CD4-positive, alpha-beta memory T cell (primary cell): ENCODE data around the gene ETNK2. TPM values are rescaled to one million over a fixed set of nuclear protein-coding genes. Genes with fewer than 3 reads are reported as not detected.

Experiments used
- CTCF ChIA-PET: fragments of 350-600 bp; sonication (Branson Sonifier 250); formaldehyde crosslinking; loops from one replicate; lab custom pipeline; 2021; ENCODE audit warnings: inconsistent platforms; ENCODE audit not compliant: partially characterized antibody; lab: Charles Lee
- POLR2A ChIA-PET: fragments of 350-600 bp; sonication (Branson Sonifier 250); formaldehyde crosslinking; loops from one replicate; lab custom pipeline; 2021; ENCODE audit not compliant: partially characterized antibody; lab: Charles Lee
- DNase-seq, 5 donors: peaks; one replicate each; pipeline versions ENCODE4 v3.0.0 to v3.0.0-alpha.2; 2020 to 2022; ENCODE audit warnings: mixed read lengths in 1 of 5
- H3K27ac ChIP-seq: one replicate; pipeline ENCODE4 v1.7.0; 2013; ENCODE audit warnings: low read depth, low read length
- H3K27me3 ChIP-seq: 2 replicates; pipeline ENCODE4 v1.7.0; 2013; ENCODE audit warnings: mild to moderate bottlenecking, low read length, moderate library complexity; ENCODE audit not compliant: insufficient read depth
- H3K36me3 ChIP-seq: 2 replicates; pipeline ENCODE4 v1.7.0; 2013; ENCODE audit warnings: mild to moderate bottlenecking, low read length, moderate library complexity; ENCODE audit not compliant: insufficient read depth
- H3K4me1 ChIP-seq: 2 replicates; pipeline ENCODE4 v1.7.0; 2013; ENCODE audit warnings: mild to moderate bottlenecking, low read length, moderate library complexity; ENCODE audit not compliant: insufficient read depth
- H3K4me3 ChIP-seq, 2 donors: one replicate each; pipeline ENCODE4 v1.7.0; 2013; ENCODE audit warnings: low read length in 2 of 2, mild to moderate bottlenecking in 1 of 2
- H3K9me3 ChIP-seq, 2 donors: one replicate each; pipeline ENCODE4 v1.7.0; 2013; ENCODE audit warnings: low read length in 2 of 2, control low read depth in 1 of 2; ENCODE audit not compliant: control insufficient read depth in 1 of 2
- H3K27ac Mint-ChIP-seq, 7 donors: one replicate each; pipeline ENCODE4 v1.8.0; 2020 to 2021; ENCODE audit warnings: mixed read lengths in 7 of 7, mild to moderate bottlenecking in 6 of 7, inconsistent platforms in 3 of 7, moderate library complexity in 3 of 7
- H3K27me3 Mint-ChIP-seq, 2 donors: one replicate each; pipeline ENCODE4 v1.8.0; 2020 to 2021; ENCODE audit warnings: mixed read lengths in 2 of 2
- H3K36me3 Mint-ChIP-seq, 2 donors: one replicate each; pipeline ENCODE4 v1.8.0; 2020 to 2021; ENCODE audit warnings: mixed read lengths in 2 of 2, inconsistent platforms in 1 of 2, mild to moderate bottlenecking in 1 of 2
- H3K4me1 Mint-ChIP-seq, 4 donors: one replicate each; pipeline ENCODE4 v1.8.0; 2020 to 2021; ENCODE audit warnings: mixed read lengths in 4 of 4, mild to moderate bottlenecking in 1 of 4
- H3K4me3 Mint-ChIP-seq, 8 donors: one replicate each; pipeline ENCODE4 v1.8.0; 2020 to 2021; ENCODE audit warnings: mixed read lengths in 8 of 8, mild to moderate bottlenecking in 7 of 8, moderate library complexity in 6 of 8, inconsistent platforms in 3 of 8
- H3K9me3 Mint-ChIP-seq, 8 donors: one replicate each; pipeline ENCODE4 v1.8.0; 2020 to 2021; ENCODE audit warnings: mixed read lengths in 8 of 8, mild to moderate bottlenecking in 5 of 8, inconsistent platforms in 3 of 8, moderate library complexity in 1 of 8
- intact Hi-C: fragments of 100-400 bp; cut with micrococcal nuclease; formaldehyde crosslinking; loops from one replicate; pipeline ENCODE4 v1.15.1; 2023
- polyA plus RNA-seq, 2 donors: library from polyadenylated mRNA; unstranded; fragments of 300-500 nt; fragmentation: Illumina TruSeq; gene quantifications; one replicate each; pipeline ENCODE4 v1.2.3, GENCODE V29; 2021
- total RNA-seq, 2 experiments: library from RNA; stranded (reverse); gene quantifications; one replicate each; pipeline ENCODE4 v1.2.3, GENCODE V29; 2021

Gene ETNK2
- total and polyA plus RNA-seq, 4 experiments from 2014 or later: 3.2 to 3.9 (median 3.5) TPM

DNA sequence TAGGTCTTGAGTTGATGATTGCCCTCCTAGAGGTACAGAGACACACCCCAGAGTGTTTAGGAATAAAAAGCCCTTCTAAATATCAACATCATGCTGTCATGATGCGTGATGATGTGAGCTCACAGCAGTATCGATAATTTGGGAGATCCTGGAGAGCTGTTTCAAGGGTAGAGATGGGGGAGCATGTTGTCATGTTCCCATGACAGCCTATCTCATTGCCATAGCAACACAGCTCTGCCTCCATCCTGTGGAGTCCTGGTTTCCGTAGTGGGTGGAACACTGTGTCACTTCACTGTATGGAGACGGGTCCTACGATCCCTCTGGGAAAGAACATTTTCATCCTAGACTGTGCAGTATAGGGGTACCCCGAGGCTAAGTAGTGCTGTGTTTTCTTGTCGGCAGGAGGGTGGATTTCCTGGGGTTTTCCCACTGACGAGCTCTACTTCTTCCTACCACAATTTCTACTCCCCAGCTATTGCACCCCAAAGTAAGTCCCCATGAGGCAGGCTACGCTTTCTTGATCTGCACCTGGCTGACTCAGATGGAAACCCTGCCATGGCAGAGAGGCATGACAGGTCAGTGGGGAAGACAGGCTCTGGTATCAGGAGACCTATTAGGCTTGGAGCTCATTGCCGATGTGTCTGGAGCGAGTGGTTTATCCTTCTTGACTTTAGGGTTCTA lies 37.3 kb upstream of the ETNK2 start:
- intact Hi-C loops: no loop called here
- H3K27ac Mint-ChIP-seq: peak overlapping the region in 5 of 7 donors; percentile 52 to 84 (median 73)
- peaks cover 11% of the 10 kb centered on the region for H3K27me3 ChIP-seq
- no peaks in the 10 kb centered on the region for H3K9me3 Mint-ChIP-seq
- peaks cover 12% of the 10 kb centered on the region for H3K4me1 ChIP-seq
- H3K27ac ChIP-seq: no peak overlapping the region
- no peak overlapping the region for H3K4me3 ChIP-seq
- no peaks in the 10 kb centered on the region for H3K36me3 ChIP-seq
- POLR2A ChIA-PET: interaction anchor here (1.2 kb wide), 1 partner anchor 9 kb away, joined by 4 read pairs; no protein-coding TSS in a partner anchor
- H3K36me3 Mint-ChIP-seq: no peaks in the 10 kb centered on the region
- DNase-seq: peak in 2 of 5 donors; percentile 5 to 61
- no peaks in the 10 kb centered on the region for H3K9me3 ChIP-seq
- CTCF ChIA-PET: interaction anchor here (0.7 to 1.8 kb wide), 5 partner anchors 9 to 174 kb away, joined by 3 to 9 read pairs (median 3); no protein-coding TSS in a partner anchor
- H3K4me1 Mint-ChIP-seq: peaks cover 9 to 30% (median 12%) of the 10 kb centered on the region in 4 donors
- peak overlapping the region in 3 of 8 donors; percentile 14 to 55 (median 33) for H3K4me3 Mint-ChIP-seq
- peaks cover 29 to 51% of the 10 kb centered on the region in 2 donors for H3K27me3 Mint-ChIP-seq

DNA sequence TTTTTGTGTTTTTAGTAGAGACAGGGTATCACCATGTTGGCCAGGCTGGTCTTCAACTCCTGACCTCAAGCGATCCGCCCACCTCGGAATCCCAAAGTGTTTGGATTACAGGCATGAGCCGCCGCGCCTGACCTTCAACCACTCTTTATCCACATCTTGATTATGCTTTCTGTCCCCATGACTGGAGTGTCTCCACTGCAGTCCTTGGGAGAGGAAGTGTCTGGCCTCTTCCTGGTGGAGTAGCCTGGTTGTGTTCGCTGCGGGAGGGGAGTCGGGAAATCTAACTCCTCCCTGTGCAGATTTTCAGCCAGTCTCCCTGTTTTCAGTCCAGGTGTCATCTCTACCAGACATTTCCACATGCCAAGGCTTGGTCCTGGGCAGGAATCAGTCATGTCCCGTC lies 34.8 kb upstream of the ETNK2 start:
- Mint-ChIP-seq H3K9me3 (peaks cover 0 to 4% (median 0%) of the 10 kb centered on the region in 8 donors), H3K27ac (no peak overlapping the region), H3K4me1 (peaks cover 9 to 27% (median 12%) of the 10 kb centered on the region in 4 donors), H3K4me3 (no peak overlapping the region), H3K27me3 (peaks cover 26 to 40% of the 10 kb centered on the region in 2 donors), H3K36me3 (no peaks in the 10 kb centered on the region)
- H3K27ac ChIP-seq: no peak overlapping the region
- no peaks in the 10 kb centered on the region for H3K36me3 ChIP-seq
- H3K27me3 ChIP-seq: peaks cover 11% of the 10 kb centered on the region
- ChIA-PET CTCF (interaction anchor here (1.1 to 1.6 kb wide), 2 partner anchors 21 to 24 kb away, joined by 3 to 4 read pairs; no protein-coding TSS in a partner anchor), POLR2A (no interaction called here)
- DNase-seq: no peak
- no peaks in the 10 kb centered on the region for H3K9me3 ChIP-seq
- H3K4me1 ChIP-seq: peaks cover 12% of the 10 kb centered on the region
- no peak overlapping the region for H3K4me3 ChIP-seq
- intact Hi-C loops: no loop called here

DNA sequence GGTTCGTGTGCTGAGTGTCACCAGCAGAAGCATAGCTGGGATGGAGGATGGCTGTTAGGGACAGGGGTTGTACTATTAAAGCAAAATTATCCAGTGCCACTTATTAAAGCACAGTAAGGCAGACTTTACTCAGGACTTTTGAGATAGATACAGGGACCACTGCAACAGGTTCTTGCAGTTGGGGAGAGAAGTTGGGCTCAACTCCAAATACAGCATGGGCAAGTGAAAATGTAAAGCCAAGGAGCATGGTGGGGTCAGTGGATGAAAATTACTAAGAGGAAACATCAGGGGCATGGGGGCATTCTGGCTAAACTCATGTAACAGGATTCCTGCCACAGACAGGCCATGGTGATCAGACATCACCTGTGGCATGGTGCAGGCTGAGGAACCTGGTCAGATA lies 29.3 kb upstream of the ETNK2 start:
- Mint-ChIP-seq H3K36me3 (no peaks in the 10 kb centered on the region), H3K9me3 (peaks cover 0 to 10% (median 0%) of the 10 kb centered on the region in 8 donors), H3K4me3 (no peak overlapping the region), H3K27me3 (peaks cover 6 to 8% of the 10 kb centered on the region in 2 donors), H3K4me1 (no peaks in the 10 kb centered on the region), H3K27ac (no peak overlapping the region)
- H3K27ac ChIP-seq: no peak overlapping the region
- intact Hi-C loops: no loop called here
- H3K9me3 ChIP-seq: no peaks in the 10 kb centered on the region
- no peak overlapping the region for H3K4me3 ChIP-seq
- no peaks in the 10 kb centered on the region for H3K36me3 ChIP-seq
- ChIA-PET CTCF (no interaction called here), POLR2A (no interaction called here)
- H3K4me1 ChIP-seq: no peaks in the 10 kb centered on the region
- H3K27me3 ChIP-seq: peaks cover 5% of the 10 kb centered on the region
- no peak for DNase-seq

DNA sequence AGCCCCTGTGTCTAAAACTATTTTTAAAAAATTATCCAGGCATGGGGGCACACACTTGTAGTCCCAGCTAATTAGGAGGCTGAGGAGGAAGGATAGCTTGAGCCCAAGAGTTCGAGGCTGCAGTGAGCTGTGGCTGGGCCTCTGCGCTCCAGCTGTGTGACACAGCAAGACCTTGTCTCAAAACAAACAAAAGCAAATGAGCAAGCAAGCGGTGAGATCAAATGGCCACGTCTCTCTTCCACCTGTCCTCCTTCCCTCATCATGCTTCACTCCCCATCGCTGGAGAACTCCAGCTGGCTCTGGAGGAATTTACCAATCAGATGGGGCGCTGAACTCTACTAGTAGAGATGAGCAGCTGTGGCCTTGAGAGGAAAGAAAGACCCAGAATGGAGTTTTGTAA lies 28.3 kb upstream of the ETNK2 start:
- CTCF ChIA-PET: interaction anchor here (1.0 kb wide), 1 partner anchor 27 kb away, joined by 3 read pairs; no protein-coding TSS in a partner anchor
- H3K36me3 ChIP-seq: no peaks in the 10 kb centered on the region
- Mint-ChIP-seq H3K9me3 (peaks cover 0 to 10% (median 0%) of the 10 kb centered on the region in 8 donors), H3K4me3 (no peak overlapping the region), H3K27ac (no peak overlapping the region), H3K27me3 (peaks cover 6 to 8% of the 10 kb centered on the region in 2 donors), H3K4me1 (no peaks in the 10 kb centered on the region), H3K36me3 (no peaks in the 10 kb centered on the region)
- no peak overlapping the region for H3K4me3 ChIP-seq
- no peaks in the 10 kb centered on the region for H3K9me3 ChIP-seq
- no peaks in the 10 kb centered on the region for H3K4me1 ChIP-seq
- H3K27me3 ChIP-seq: no peaks in the 10 kb centered on the region
- H3K27ac ChIP-seq: no peak overlapping the region
- POLR2A ChIA-PET: no interaction called here
- no peak for DNase-seq
- intact Hi-C loops: no loop called here

DNA sequence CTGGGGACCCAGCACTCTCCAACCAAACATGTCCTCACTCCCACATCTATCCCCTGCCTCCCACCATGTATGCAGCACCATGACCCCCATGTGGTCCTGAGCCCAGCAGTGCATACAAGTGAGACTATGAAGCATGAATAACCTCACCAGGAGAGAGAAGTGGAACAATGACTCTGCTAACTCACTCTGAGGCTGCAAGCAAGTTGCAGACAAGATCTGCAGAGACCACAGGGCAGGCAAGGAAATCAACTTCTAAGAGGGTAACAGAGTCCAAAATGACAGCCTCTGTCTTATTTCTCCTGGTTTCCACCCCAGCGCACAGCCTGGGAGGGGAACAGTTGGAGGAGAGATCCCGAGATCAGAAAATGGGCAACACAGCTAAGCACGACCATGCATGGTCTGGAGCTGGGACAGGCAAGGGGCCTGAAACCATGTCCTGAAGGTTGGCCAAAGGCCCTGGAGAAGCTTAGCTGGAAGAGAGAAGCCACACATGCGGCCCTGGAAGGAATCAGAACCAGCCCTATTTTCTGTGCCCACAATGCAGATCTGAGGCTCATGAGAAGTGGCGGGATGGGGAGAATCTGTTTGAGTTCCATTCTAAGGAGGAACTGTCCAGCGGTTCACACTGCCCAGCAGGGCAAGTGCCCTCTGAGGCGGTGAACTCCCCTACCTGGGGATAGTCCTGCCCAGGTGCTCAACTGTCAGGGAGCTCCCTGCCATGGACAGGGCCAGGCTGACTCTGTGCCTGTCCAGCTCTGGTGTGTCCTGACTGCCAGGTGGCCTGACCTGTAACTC lies 26.8 kb upstream of the ETNK2 start:
- no peaks in the 10 kb centered on the region for H3K9me3 ChIP-seq
- H3K27me3 ChIP-seq: no peaks in the 10 kb centered on the region
- Mint-ChIP-seq H3K4me3 (no peak overlapping the region), H3K27ac (no peak overlapping the region), H3K9me3 (peaks cover 0 to 11% (median 1%) of the 10 kb centered on the region in 8 donors), H3K27me3 (peaks cover 7 to 11% of the 10 kb centered on the region in 2 donors), H3K4me1 (no peaks in the 10 kb centered on the region), H3K36me3 (no peaks in the 10 kb centered on the region)
- no peaks in the 10 kb centered on the region for H3K36me3 ChIP-seq
- intact Hi-C loops: no loop called here
- no peak overlapping the region for H3K27ac ChIP-seq
- CTCF ChIA-PET: no interaction called here
- no peaks in the 10 kb centered on the region for H3K4me1 ChIP-seq
- POLR2A ChIA-PET: no interaction called here
- DNase-seq: no peak
- no peak overlapping the region for H3K4me3 ChIP-seq

DNA sequence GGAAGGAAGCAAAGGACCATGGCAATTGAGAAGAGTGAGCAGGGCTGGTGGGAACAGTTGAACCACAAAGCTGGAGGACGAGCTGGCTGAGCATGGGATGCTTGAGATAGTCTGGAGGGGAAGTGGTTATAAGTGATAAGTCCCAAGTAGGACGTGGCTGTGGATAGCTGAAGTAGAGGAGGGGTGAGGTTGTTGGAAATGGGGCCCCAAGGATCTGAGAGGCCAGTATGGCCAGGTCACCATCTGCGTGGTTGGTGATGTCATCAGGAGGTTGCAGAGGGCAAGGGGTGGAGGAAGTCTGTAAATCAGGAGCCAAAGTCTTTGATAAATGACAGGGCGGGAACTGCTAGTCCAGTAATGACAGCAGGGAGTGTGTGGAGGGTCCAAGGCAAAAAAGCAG lies 25.3 kb upstream of the ETNK2 start:
- Mint-ChIP-seq H3K36me3 (peaks cover 0 to 2% of the 10 kb centered on the region in 2 donors), H3K27me3 (peaks cover 12 to 13% of the 10 kb centered on the region in 2 donors), H3K27ac (no peak overlapping the region), H3K4me3 (no peak overlapping the region), H3K4me1 (no peaks in the 10 kb centered on the region), H3K9me3 (peaks cover 0 to 27% (median 12%) of the 10 kb centered on the region in 8 donors)
- no peaks in the 10 kb centered on the region for H3K9me3 ChIP-seq
- no peaks in the 10 kb centered on the region for H3K4me1 ChIP-seq
- no peaks in the 10 kb centered on the region for H3K27me3 ChIP-seq
- ChIA-PET POLR2A (no interaction called here), CTCF (interaction anchor here (1.4 kb wide), 1 partner anchor 14 kb away, joined by 6 read pairs; no protein-coding TSS in a partner anchor)
- no peak overlapping the region for H3K4me3 ChIP-seq
- intact Hi-C loops: no loop called here
- H3K36me3 ChIP-seq: no peaks in the 10 kb centered on the region
- DNase-seq: no peak
- no peak overlapping the region for H3K27ac ChIP-seq

DNA sequence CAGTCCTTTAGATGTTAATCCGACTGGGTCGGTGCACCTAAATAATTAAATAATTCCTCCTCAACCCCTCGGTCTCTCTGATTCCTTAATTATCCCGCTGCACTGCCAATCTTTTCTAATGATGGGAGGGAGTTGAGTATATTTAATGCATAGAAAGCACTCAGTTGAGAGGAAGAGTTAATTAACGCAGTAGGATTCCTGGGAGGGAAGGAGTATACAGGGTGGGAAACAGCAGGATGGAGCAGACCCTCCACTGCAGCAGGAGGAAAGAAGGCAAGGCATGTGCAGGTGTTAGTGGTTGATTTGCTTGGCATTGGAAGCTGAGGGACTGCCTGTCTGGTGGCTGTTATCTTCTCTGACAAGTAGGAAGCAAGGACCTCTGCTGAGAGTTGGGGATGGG lies 24.2 kb upstream of the ETNK2 start:
- Mint-ChIP-seq H3K27ac (no peak overlapping the region), H3K4me1 (no peaks in the 10 kb centered on the region), H3K36me3 (peaks cover 0 to 3% of the 10 kb centered on the region in 2 donors), H3K27me3 (peaks cover 12 to 13% of the 10 kb centered on the region in 2 donors), H3K9me3 (peaks cover 2 to 35% (median 20%) of the 10 kb centered on the region in 8 donors), H3K4me3 (no peak overlapping the region)
- no peak for DNase-seq
- no peaks in the 10 kb centered on the region for H3K27me3 ChIP-seq
- intact Hi-C loops: no loop called here
- CTCF ChIA-PET: interaction anchor here (1.7 kb wide), 1 partner anchor 188 kb away, joined by 5 read pairs; no protein-coding TSS in a partner anchor
- no peak overlapping the region for H3K4me3 ChIP-seq
- H3K27ac ChIP-seq: no peak overlapping the region
- no peaks in the 10 kb centered on the region for H3K4me1 ChIP-seq
- no peaks in the 10 kb centered on the region for H3K36me3 ChIP-seq
- no peaks in the 10 kb centered on the region for H3K9me3 ChIP-seq
- POLR2A ChIA-PET: no interaction called here
